Effector CD8-positive, alpha-beta T cell (primary cell): Measurements from ENCODE around the gene LRRC56.

ENCODE experiments used
- DNase-seq: peaks from one replicate; lab custom pipeline; 2025; lab: John Stamatoyannopoulos, UW

LRRC56 gene

GRCh38 chr11:521177-521688, 16.1 kb upstream of the LRRC56 start:
- no peak for DNase-seq

- no peak for DNase-seq
Observed at GRCh38 chr11:526192-526591, 11.1 kb upstream of the LRRC56 start.

- no peak for DNase-seq
Observed at GRCh38 chr11:528166-528814, 9.0 kb upstream of the LRRC56 start.

GRCh38 chr11:528815-529727, 8.3 kb upstream of the LRRC56 start:
- no peak for DNase-seq

GRCh38 chr11:529728-530411, 7.5 kb upstream of the LRRC56 start:
- DNase-seq = no peak

GRCh38 chr11:530960-531831, 6.1 kb upstream of the LRRC56 start:
- no peak for DNase-seq

- no peak for DNase-seq
Observed at GRCh38 chr11:531919-532526, 5.3 kb upstream of the LRRC56 start.

GRCh38 chr11:532527-532985, 4.8 kb upstream of the LRRC56 start:
- no peak for DNase-seq

- no peak for DNase-seq
Observed at GRCh38 chr11:532986-533585, 4.2 kb upstream of the LRRC56 start.

GRCh38 chr11:533586-534395, 3.5 kb upstream of the LRRC56 start:
- no peak for DNase-seq

- DNase-seq = no peak
Observed at GRCh38 chr11:534396-535209, 2.7 kb upstream of the LRRC56 start.

- DNase-seq = no peak
Observed at GRCh38 chr11:535210-535518, 2.2 kb upstream of the LRRC56 start.

- peak; percentile 91 for DNase-seq
Observed at GRCh38 chr11:535519-536454, 1.5 kb upstream of the LRRC56 start, which contains the start of gene HRAS. Gene HRAS (minus strand): TSS chr11:535576.

- DNase-seq = no peak
Observed at GRCh38 chr11:537622-538430, 499 bp downstream of the LRRC56 start.

- no peak for DNase-seq
Observed at GRCh38 chr11:538431-539051, 1.2 kb downstream of the LRRC56 start.

GRCh38 chr11:539971-540481, 2.7 kb downstream of the LRRC56 start:
- DNase-seq = no peak
